Right lobe of liver (tissue), 4 donors: ENCODE results near the gene LRRC18.

Experiments
- CTCF ChIP-seq, 4 donors: fragments of 200-600 bp in 3 of 4; fragments of 450-650 bp in 1 of 4; IDR thresholded peaks; one replicate each; pipeline versions ENCODE4 v1.5.1 to v1.8.0; 2016 to 2022; ENCODE audit warnings: antibody characterized with exemption in 4 of 4, mild to moderate bottlenecking in 2 of 4
- POLR2A ChIP-seq: fragments of 450-650 bp; IDR thresholded peaks from one replicate; pipeline ENCODE4 v1.6.1; 2017; ENCODE audit warnings: antibody characterized with exemption, mild to moderate bottlenecking
- donor health status: DM: no; HTN: no; CAD: no.
- donor health status: DM: no; HTN: no; CAD: no.
- donor health status: DM: no; HTN: yes; CAD: no.

GRCh38 chr10:48983648-48984351, 44.2 kb upstream of the LRRC18 start:
- TF ChIP-seq CTCF (IDR thresholded peaks at IDR 0.05) (no peak), POLR2A (no peak)
